Activated CD4-positive, alpha-beta T cell treated with anti-CD3 and anti-CD28 coated beads for 24 hours (primary cell): ENCODE data around the gene LDB2.
"Not testable (repeated sequence)": the region's sequence is repeated elsewhere in the genome, so short reads cannot be mapped to it uniquely, and the experiment has no call there.

Experiments used
- DNase-seq, 2 donors: peaks; one replicate each; pipeline ENCODE4 v3.0.0-alpha.2; 2020; ENCODE audit warnings: low read depth in 2 of 2

The LDB2 gene

GRCh38 chr4:16897991-16898827 lies at the start of gene LDB2:
Gene LDB2 (minus strand): TSS chr4:16898645.
- DNase-seq = no peak

- DNase-seq = no peak
Measured at GRCh38 chr4:16942491-16942890, 44.0 kb upstream of the LDB2 start.

GRCh38 chr4:16939178-16939577 lies 40.7 kb upstream of the LDB2 start:
- DNase-seq = no peak

GRCh38 chr4:16938512-16939040 lies 40.1 kb upstream of the LDB2 start:
- DNase-seq = no peak

- no peak for DNase-seq
Measured at GRCh38 chr4:16931339-16932305, 33.2 kb upstream of the LDB2 start.

GRCh38 chr4:16926214-16926613 lies 27.8 kb upstream of the LDB2 start:
- no peak for DNase-seq

GRCh38 chr4:16918716-16919115 lies 20.3 kb upstream of the LDB2 start:
- not testable (repeated sequence) for DNase-seq

GRCh38 chr4:16916719-16917337 lies 18.4 kb upstream of the LDB2 start:
- DNase-seq = peak; percentile 50 to 66

- no peak for DNase-seq
Measured at GRCh38 chr4:16916031-16916430, 17.6 kb upstream of the LDB2 start.

- DNase-seq = no peak
Measured at GRCh38 chr4:16914208-16914607, 15.8 kb upstream of the LDB2 start.

GRCh38 chr4:16912896-16913295 lies 14.5 kb upstream of the LDB2 start:
- DNase-seq = no peak

- DNase-seq = no peak
Measured at GRCh38 chr4:16909281-16909680, 10.8 kb upstream of the LDB2 start.

- DNase-seq = no peak
Measured at GRCh38 chr4:16908377-16909021, 10.1 kb upstream of the LDB2 start.

- DNase-seq = no peak
Measured at GRCh38 chr4:16900325-16900724, 1.9 kb upstream of the LDB2 start.

- no peak for DNase-seq
Measured at GRCh38 chr4:16896881-16897750, 1.3 kb downstream of the LDB2 start.

- no peak for DNase-seq
Measured at GRCh38 chr4:16894406-16894805, 4.0 kb downstream of the LDB2 start.

GRCh38 chr4:16893141-16893651 lies 5.2 kb downstream of the LDB2 start:
- DNase-seq = no peak

GRCh38 chr4:16890651-16891050 lies 7.8 kb downstream of the LDB2 start:
- DNase-seq = no peak

- no peak for DNase-seq
Measured at GRCh38 chr4:16889945-16890344, 8.5 kb downstream of the LDB2 start.

- DNase-seq = no peak
Measured at GRCh38 chr4:16887887-16888286, 10.6 kb downstream of the LDB2 start.
